Omental fat pad (tissue), 4 donors: Measurements from ENCODE around the gene HCFC1R1. TPM values are rescaled to one million over a fixed set of nuclear protein-coding genes. Genes with fewer than 3 reads are reported as not detected.
"Not testable (repeated sequence)": the region's sequence is repeated elsewhere in the genome, so short reads cannot be mapped to it uniquely, and the experiment has no call there.

Experiments
- ATAC-seq: fragments of 150-250 bp; one replicate; pipeline ENCODE4 v1.9.1; 2016; ENCODE audit warnings: mild to moderate bottlenecking, moderate library complexity; ENCODE audit not compliant: low FRiP score
- DNase-seq: peaks from one replicate; pipeline ENCODE4 v3.0.0-alpha.2; 2019; ENCODE audit warnings: low spot score
- total RNA-seq, 4 donors: library from RNA; depleted of rRNA; stranded (reverse); fragments of >200 nt; gene quantifications; one replicate each; pipeline ENCODE4 v1.1.0, GENCODE V29; 2016
- TF ChIP-seq, protein P1 (sequence below), 3 donors: fragments of 450-650 bp; IDR thresholded peaks; one replicate each; pipeline ENCODE4 v1.5.1; 2016 to 2017; ENCODE audit warnings: antibody characterized with exemption in 3 of 3, mild to moderate bottlenecking in 3 of 3, moderate library complexity in 2 of 3

HCFC1R1 gene
- total RNA-seq, 4 donors from 2014 or later: 8.5 to 20.6 (median 13.1) TPM

DNA sequence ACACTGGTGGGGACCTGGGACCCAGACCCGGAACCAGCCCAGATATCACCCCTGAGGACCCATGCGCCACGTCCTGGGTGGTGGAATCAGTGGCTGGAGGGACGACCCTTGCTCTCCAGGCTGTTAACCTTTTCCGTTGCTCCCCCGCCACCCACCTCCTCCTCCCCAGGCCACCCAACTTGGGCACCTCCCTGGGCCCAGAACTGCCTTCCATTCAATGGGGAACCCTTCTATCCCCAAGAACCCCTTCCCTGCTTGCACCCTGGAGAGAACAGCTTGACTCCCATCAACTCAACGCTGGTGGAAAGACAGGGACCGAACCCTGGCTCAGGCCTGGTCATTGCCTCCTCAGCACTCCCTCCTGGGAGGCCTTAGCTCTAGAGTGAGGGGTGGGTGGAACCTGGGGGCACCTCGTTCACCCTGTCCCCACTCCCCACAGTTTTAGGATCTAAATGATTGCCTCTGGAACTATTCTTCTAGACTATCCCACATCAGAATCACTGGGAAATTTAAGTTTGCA, 36.0 kb upstream of the HCFC1R1 start:
- DNase-seq (no peak), ATAC-seq (peak; percentile 5)
- TF ChIP-seq, protein P1, sequence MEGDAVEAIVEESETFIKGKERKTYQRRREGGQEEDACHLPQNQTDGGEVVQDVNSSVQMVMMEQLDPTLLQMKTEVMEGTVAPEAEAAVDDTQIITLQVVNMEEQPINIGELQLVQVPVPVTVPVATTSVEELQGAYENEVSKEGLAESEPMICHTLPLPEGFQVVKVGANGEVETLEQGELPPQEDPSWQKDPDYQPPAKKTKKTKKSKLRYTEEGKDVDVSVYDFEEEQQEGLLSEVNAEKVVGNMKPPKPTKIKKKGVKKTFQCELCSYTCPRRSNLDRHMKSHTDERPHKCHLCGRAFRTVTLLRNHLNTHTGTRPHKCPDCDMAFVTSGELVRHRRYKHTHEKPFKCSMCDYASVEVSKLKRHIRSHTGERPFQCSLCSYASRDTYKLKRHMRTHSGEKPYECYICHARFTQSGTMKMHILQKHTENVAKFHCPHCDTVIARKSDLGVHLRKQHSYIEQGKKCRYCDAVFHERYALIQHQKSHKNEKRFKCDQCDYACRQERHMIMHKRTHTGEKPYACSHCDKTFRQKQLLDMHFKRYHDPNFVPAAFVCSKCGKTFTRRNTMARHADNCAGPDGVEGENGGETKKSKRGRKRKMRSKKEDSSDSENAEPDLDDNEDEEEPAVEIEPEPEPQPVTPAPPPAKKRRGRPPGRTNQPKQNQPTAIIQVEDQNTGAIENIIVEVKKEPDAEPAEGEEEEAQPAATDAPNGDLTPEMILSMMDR (IDR thresholded peaks at IDR 0.05): no peak

GRCh38 chr16:3059041-3059722, 35.4 kb upstream of the HCFC1R1 start:
- TF ChIP-seq, protein P1 (IDR thresholded peaks at IDR 0.05): peak in 2 of 3 donors; percentile 86 to 97
- ATAC-seq (peak; percentile 91), DNase-seq (peak; percentile 42)

GRCh38 chr16:3058139-3059030, 34.6 kb upstream of the HCFC1R1 start:
- ATAC-seq (peak; percentile 16), DNase-seq (no peak)
- TF ChIP-seq, protein P1 (IDR thresholded peaks at IDR 0.05): no peak

DNA sequence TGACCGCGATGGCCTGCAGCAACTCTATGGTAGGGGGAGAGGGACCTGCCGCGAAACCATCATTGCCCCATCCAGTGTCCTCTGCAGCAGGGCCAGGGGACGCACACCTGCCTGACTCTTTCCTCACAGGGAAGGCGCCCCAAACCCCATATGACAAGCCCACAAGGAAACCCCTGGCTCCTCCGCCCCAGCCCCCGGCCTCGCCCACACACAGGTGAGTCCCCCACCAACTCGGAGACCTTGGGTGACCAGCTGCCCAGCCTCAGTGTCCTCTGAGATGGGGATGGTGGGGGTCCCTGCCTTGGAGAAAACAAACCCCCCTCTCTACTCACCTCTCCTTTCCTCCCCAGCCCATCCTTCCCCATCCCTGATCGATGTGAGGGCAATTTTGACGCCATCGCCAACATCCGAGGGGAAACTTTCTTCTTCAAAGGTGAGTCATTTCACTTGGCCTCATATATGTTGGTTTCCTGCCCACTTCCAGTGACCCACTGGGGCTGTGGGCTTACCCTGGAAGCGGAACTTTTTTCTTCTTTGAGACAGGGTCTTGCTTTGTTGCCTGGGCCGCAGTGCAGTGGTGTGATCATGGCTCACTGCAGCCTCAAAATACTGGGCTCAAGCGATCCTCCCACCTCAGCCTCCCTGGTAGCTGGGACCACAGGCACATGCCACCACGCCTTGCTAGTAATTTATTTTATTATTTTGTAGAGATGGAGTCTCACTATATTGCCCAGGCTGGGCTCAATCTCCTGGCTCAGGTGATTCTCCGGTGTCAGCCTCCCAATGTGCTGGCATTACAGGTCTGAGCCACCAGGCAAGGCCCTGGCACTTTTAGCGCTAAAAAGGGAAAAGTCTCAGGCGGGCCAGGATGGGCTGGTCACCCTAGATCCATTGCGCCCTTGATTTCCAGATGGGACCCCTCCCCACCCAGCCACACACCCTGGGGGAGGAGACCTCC, 33.7 kb upstream of the HCFC1R1 start:
- TF ChIP-seq, protein P1 (IDR thresholded peaks at IDR 0.05): no peak
- DNase-seq (no peak), ATAC-seq (no peak)

GRCh38 chr16:3056336-3057180, 32.8 kb upstream of the HCFC1R1 start:
- ATAC-seq: no peak
- DNase-seq: no peak
- TF ChIP-seq, protein P1 (IDR thresholded peaks at IDR 0.05): no peak

- not testable (repeated sequence) for DNase-seq, ATAC-seq
These were observed 32.0 kb upstream of the HCFC1R1 start for GRCh38 chr16:3055734-3056115.
